Type B pancreatic cell (in vitro differentiated cells): ENCODE results near the gene PGPEP1. TPM values are rescaled to one million over a fixed set of nuclear protein-coding genes. Genes with fewer than 3 reads are reported as not detected.

Experiments used
- DNase-seq: peaks from one replicate; pipeline ENCODE4 v3.0.0; 2021; ENCODE audit warnings: mixed read lengths; ENCODE audit not compliant: unreplicated experiment; ENCODE audit errors: extremely low spot score
- H3K27ac Mint-ChIP-seq: 2 replicates; pipeline ENCODE4 v1.8.0; 2021; ENCODE audit warnings: mild to moderate bottlenecking, mixed read lengths
- H3K27me3 Mint-ChIP-seq: 2 replicates; pipeline ENCODE4 v1.8.0; 2021; ENCODE audit warnings: mixed read lengths
- H3K36me3 Mint-ChIP-seq: 2 replicates; pipeline ENCODE4 v1.8.0; 2021; ENCODE audit warnings: mixed read lengths
- H3K4me1 Mint-ChIP-seq: one replicate; pipeline ENCODE4 v1.8.0; 2021; ENCODE audit warnings: mixed read lengths; ENCODE audit not compliant: unreplicated experiment
- H3K4me3 Mint-ChIP-seq: 2 replicates; pipeline ENCODE4 v1.8.0; 2021; ENCODE audit warnings: mild to moderate bottlenecking, mixed read lengths
- H3K9me3 Mint-ChIP-seq: 2 replicates; pipeline ENCODE4 v1.8.0; 2021; ENCODE audit warnings: mixed read lengths
- CTCF ChIP-seq: fragments of 200-600 bp; sonication (generic); conservative IDR thresholded peaks from 2 replicates; pipeline ENCODE4 v1.5.0; 2021; ENCODE audit warnings: antibody characterized with exemption, mild to moderate bottlenecking
- total RNA-seq: library from RNA; stranded (reverse); gene quantifications from 2 replicates; pipeline ENCODE4 v1.2.1, GENCODE V29; 2021; ENCODE audit warnings: low replicate concordance

Gene PGPEP1
- total RNA-seq, 1 donor from 2014 or later, result 28.8 TPM

GRCh38 chr19:18330868-18331267 lies 9.5 kb upstream of the PGPEP1 start:
- Mint-ChIP-seq H3K27ac (no peak overlapping the region), H3K36me3 (no peaks in the 10 kb centered on the region), H3K4me1 (peaks cover 14% of the 10 kb centered on the region), H3K9me3 (no peaks in the 10 kb centered on the region), H3K4me3 (no peak overlapping the region), H3K27me3 (no peaks in the 10 kb centered on the region)
- DNase-seq, result no peak
- no peak for TF ChIP-seq CTCF

GRCh38 chr19:18332917-18333530 lies 7.4 kb upstream of the PGPEP1 start:
- Mint-ChIP-seq H3K4me1 (peaks cover 14% of the 10 kb centered on the region), H3K4me3 (no peak overlapping the region), H3K36me3 (no peaks in the 10 kb centered on the region), H3K9me3 (no peaks in the 10 kb centered on the region), H3K27ac (peak overlapping the region; percentile 91), H3K27me3 (no peaks in the 10 kb centered on the region)
- DNase-seq, result no peak
- TF ChIP-seq CTCF, result no peak

DNA sequence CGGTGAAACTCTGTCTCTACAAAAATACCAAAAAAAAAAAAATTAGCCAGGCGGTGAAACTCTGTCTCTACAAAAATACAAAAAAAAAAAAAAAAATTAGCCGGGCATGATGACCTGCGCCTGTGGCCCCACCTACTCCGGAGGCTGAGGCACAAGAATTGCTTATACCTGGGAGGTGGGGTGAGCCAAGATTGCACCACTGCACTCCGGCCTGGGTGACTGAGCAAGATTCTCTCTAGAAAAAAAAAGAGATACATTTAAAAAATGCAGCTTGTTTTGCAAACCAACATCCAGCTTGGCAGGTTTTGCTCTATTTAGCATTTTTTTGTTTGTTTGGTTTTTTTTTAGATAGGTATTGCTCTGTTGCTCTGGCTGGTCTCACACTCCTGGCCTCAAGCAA lies 6.7 kb upstream of the PGPEP1 start:
- Mint-ChIP-seq H3K4me3 (no peak overlapping the region), H3K4me1 (peaks cover 9% of the 10 kb centered on the region), H3K27me3 (no peaks in the 10 kb centered on the region), H3K9me3 (no peaks in the 10 kb centered on the region), H3K27ac (peak overlapping the region; percentile 91), H3K36me3 (no peaks in the 10 kb centered on the region)
- TF ChIP-seq CTCF, result no peak
- DNase-seq, result no peak

DNA sequence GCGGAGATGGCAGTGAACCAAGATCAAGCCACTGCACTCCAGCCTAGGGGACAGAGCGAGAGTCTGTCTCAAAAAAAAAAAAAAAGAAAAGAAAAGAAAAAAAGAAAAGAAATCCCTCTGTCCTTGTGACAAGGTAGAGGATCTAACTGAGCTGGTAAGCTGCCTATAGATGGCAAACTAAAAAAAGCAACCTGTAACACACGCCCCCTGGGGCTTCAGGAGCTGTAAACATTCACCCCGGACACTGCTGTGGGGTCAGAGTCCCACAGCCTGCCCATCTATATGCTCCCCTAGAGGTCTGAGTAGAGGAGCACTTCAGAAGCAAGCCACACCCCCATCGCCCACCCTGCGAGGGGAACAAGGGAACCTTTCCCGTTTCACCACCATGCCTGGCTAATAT lies 4.3 kb upstream of the PGPEP1 start:
- H3K4me3 Mint-ChIP-seq, result no peak overlapping the region
- H3K27ac Mint-ChIP-seq, result no peak overlapping the region
- no peaks in the 10 kb centered on the region for H3K27me3 Mint-ChIP-seq
- no peak for TF ChIP-seq CTCF
- no peaks in the 10 kb centered on the region for H3K36me3 Mint-ChIP-seq
- H3K4me1 Mint-ChIP-seq, result peaks cover 4% of the 10 kb centered on the region
- H3K9me3 Mint-ChIP-seq, result no peaks in the 10 kb centered on the region
- no peak for DNase-seq

DNA sequence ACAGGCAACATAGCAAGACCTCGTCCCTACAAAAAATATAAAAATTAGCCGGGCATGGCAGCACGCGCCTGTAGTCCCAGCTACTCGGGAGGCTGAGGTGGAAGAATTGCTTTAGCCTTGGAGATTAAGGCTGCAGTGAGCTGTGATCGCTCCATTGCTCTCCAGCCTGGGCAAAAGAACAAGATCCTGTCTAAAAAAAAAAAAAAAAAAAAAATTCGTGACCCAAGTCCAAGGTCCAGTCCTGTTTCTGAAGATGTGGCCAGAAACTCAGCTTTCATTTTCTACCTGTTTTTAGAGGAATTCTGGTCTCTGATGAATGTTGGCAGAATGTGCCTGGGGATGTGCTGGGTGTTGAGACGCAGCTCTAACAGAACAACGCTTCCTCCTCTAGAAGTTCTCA lies 1.9 kb upstream of the PGPEP1 start:
- Mint-ChIP-seq H3K4me1 (peaks cover 13% of the 10 kb centered on the region), H3K36me3 (no peaks in the 10 kb centered on the region), H3K4me3 (peak overlapping the region; percentile 71), H3K27ac (peak overlapping the region; percentile 78), H3K27me3 (no peaks in the 10 kb centered on the region), H3K9me3 (no peaks in the 10 kb centered on the region)
- DNase-seq, result no peak
- TF ChIP-seq CTCF, result no peak

- Mint-ChIP-seq H3K36me3 (no peaks in the 10 kb centered on the region), H3K9me3 (no peaks in the 10 kb centered on the region), H3K4me1 (peaks cover 22% of the 10 kb centered on the region), H3K27ac (peak overlapping the region; percentile 22), H3K4me3 (peak overlapping the region; percentile 88), H3K27me3 (no peaks in the 10 kb centered on the region)
- peak; percentile 35 for TF ChIP-seq CTCF
- no peak for DNase-seq
These were observed 675 bp upstream of the PGPEP1 start for GRCh38 chr19:18339723-18340122.
